ENCODE results near the gene SELENOS. TPM values are rescaled to one million over a fixed set of nuclear protein-coding genes. Genes with fewer than 3 reads are reported as not detected.

SELENOS gene
- total RNA-seq, 6 experiments from 2014 or later, result 30.4 to 52.5 (median 39.6) TPM

DNA sequence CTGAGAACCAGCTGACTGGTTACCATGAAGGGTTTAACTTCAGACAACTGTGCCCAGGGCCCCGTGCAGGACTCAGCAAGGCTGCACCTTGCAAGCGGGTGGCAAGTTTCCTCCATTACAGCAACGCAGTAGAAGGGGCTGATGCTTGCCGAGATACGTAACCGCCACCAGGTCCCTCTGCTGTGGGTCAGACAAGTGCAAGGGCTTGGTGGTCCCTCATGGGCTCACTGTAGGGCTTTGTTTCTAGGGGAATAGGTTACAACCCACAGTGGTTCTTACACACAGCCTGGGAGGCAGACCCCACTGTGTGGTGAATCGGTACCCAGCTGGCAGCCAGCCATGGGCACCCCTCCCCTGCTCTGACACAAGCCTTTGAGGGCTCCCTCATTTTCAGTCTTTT is 33.2 kb upstream of the SELENOS start:
- Histone ChIP-seq H3K4me1 (peaks cover 0 to 11% (median 0%) of the 10 kb centered on the region in 4 donors), H3K4me3 (no peak overlapping the region), H3K27ac (no peak overlapping the region), H3K36me3 (peaks cover 0 to 53% (median 10%) of the 10 kb centered on the region in 4 donors), H3K27me3 (no peaks in the 10 kb centered on the region), H3K9me3 (no peaks in the 10 kb centered on the region)
- ATAC-seq (no peak), DNase-seq (peak in 1 of 3 donors; percentile 37)
- intact Hi-C loops (cut with DNase I), result no loop called here
- TF ChIP-seq, protein P1, sequence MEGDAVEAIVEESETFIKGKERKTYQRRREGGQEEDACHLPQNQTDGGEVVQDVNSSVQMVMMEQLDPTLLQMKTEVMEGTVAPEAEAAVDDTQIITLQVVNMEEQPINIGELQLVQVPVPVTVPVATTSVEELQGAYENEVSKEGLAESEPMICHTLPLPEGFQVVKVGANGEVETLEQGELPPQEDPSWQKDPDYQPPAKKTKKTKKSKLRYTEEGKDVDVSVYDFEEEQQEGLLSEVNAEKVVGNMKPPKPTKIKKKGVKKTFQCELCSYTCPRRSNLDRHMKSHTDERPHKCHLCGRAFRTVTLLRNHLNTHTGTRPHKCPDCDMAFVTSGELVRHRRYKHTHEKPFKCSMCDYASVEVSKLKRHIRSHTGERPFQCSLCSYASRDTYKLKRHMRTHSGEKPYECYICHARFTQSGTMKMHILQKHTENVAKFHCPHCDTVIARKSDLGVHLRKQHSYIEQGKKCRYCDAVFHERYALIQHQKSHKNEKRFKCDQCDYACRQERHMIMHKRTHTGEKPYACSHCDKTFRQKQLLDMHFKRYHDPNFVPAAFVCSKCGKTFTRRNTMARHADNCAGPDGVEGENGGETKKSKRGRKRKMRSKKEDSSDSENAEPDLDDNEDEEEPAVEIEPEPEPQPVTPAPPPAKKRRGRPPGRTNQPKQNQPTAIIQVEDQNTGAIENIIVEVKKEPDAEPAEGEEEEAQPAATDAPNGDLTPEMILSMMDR (IDR thresholded peaks at IDR 0.05), result no peak
- no peak for TF ChIP-seq POLR2A (IDR thresholded peaks at IDR 0.05)
- no CpG with 5 or more reads among the region's 7 CpGs for WGBS (ENCODE audit: insufficient coverage, low coverage, low lambda C conversion rate, missing lambda C conversion rate)

DNA sequence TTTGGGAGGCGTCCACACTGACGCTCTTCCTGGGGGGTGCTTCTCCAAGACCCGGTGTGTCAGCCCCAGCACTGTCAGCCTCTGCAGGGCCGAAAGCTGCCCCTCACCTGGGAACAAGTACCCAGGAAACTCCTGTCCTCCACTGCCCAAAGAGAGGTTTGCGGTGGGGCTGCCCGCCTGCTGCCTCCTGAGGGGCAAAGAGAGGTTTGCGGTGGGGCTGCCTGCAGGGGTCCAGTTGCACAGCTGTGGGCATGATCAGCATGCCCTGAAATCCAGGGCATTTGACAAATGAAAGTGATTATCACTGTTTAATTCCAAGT is 32.8 kb upstream of the SELENOS start:
- WGBS (ENCODE audit: insufficient coverage, low coverage, low lambda C conversion rate, missing lambda C conversion rate), result 93% methylated on average over 3 of the region's 7 CpGs
- Histone ChIP-seq H3K27ac (no peak overlapping the region), H3K4me3 (no peak overlapping the region), H3K27me3 (no peaks in the 10 kb centered on the region), H3K36me3 (peaks cover 0 to 50% (median 10%) of the 10 kb centered on the region in 4 donors), H3K4me1 (peaks cover 0 to 11% (median 0%) of the 10 kb centered on the region in 4 donors), H3K9me3 (no peaks in the 10 kb centered on the region)
- TF ChIP-seq POLR2A (IDR thresholded peaks at IDR 0.05), result no peak
- TF ChIP-seq, protein P1 (IDR thresholded peaks at IDR 0.05), result no peak
- intact Hi-C loops (cut with DNase I), result no loop called here
- DNase-seq (peak in 2 of 3 donors; percentile 37 to 41), ATAC-seq (no peak)

DNA sequence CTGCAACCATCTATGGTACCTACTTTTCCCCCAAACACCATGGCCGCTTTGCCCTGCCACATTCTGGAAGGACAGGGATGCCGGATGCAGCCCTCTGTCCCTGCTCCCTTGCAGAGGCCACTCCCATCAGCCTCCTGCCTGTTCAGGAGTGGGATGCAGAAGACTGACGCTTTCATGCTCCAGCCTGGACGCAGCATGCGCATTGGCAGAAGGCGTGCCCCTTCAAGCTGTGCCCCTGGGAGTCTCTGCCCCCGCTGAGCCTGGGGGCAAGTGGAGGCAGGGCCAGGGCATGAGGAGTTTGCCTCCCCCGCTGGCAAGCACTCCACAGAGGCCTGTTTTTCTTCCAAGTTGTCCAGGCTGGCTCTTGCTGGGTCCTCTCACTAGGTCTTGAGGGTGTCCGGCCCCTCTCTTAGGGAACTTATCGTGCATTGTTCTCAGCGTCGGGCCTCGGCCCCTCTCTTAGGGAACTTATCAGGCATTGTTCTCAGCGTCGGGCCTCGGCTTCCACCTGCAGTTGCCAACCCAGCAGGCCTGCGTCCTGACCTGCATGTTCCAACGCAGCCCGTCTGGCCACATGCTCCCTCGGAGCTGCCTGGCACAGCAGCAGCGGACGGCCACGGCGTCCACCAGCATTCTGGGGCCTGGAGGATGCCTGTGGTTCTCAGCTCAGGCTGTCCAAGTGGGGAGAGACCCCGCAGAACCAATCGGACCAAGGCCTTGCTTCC is 32.3 kb upstream of the SELENOS start:
- Histone ChIP-seq H3K9me3 (no peaks in the 10 kb centered on the region), H3K36me3 (peaks cover 0 to 50% (median 10%) of the 10 kb centered on the region in 4 donors), H3K27me3 (no peaks in the 10 kb centered on the region), H3K27ac (no peak overlapping the region), H3K4me3 (no peak overlapping the region), H3K4me1 (peaks cover 0 to 11% (median 0%) of the 10 kb centered on the region in 4 donors)
- TF ChIP-seq, protein P1 (IDR thresholded peaks at IDR 0.05), result no peak
- no peak for TF ChIP-seq POLR2A (IDR thresholded peaks at IDR 0.05)
- DNase-seq (peak in 2 of 3 donors; percentile 37 to 51), ATAC-seq (no peak)
- 96% methylated on average over 5 of the region's 26 CpGs for WGBS (ENCODE audit: insufficient coverage, low coverage, low lambda C conversion rate, missing lambda C conversion rate)
- intact Hi-C loops (cut with DNase I), result loop anchor here (2.0 to 10.0 kb wide), 3 partner anchors 47 to 335 kb away; no protein-coding TSS in a partner anchor

DNA sequence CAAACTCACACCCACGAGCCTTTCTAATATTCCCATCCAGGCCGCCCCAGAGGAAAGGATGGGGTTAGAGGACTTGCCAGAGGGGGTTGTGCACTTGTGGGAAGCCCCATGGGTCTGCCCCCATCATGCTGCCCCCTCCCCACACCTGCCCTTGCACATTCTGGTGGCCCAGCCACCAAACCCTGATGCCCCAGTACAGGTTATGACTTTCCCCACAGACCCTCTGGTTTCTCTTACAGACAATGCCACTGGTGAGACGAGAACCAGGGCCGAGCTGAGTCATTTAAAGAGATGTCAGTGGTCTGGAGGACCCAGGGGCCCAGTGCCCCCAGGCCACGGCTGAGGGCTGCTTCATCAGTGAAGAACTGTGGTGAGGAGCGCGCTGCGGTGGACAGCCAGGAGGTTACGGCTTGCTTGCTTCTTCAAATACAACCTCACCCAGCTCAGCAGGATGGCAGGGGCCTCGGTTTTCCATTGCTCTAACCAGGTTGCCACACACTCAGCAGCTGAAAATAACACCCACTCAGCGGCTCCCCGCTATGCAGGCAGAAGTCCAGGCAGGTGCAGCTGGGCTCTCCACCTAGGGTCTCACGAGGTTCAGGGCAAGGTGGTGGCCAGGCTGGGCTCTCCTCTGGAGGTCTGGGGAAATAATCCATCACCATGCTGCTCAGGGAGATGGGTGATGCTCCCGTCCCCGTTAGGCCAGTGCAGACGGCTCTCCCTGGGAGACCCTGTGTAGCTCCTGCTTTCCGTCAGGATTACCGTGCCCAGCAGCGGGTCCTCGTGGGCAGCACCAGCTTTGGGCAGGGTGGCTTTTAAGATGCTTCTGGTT is 31.5 kb upstream of the SELENOS start:
- peaks cover 0 to 7% (median 0%) of the 10 kb centered on the region in 4 donors for H3K4me1 ChIP-seq
- intact Hi-C loops (cut with DNase I), result loop anchor here (2.0 to 10.0 kb wide), 3 partner anchors 48 to 336 kb away; no protein-coding TSS in a partner anchor
- H3K36me3 ChIP-seq, result peaks cover 0 to 50% (median 12%) of the 10 kb centered on the region in 4 donors
- no peak overlapping the region for H3K27ac ChIP-seq
- DNase-seq (peak in 1 of 3 donors; percentile 37), ATAC-seq (no peak)
- TF ChIP-seq, protein P1 (IDR thresholded peaks at IDR 0.05), result no peak
- no peak for TF ChIP-seq POLR2A (IDR thresholded peaks at IDR 0.05)
- 43% methylated on average over 1 of the region's 20 CpGs for WGBS (ENCODE audit: insufficient coverage, low coverage, low lambda C conversion rate, missing lambda C conversion rate)
- H3K27me3 ChIP-seq, result no peaks in the 10 kb centered on the region
- H3K4me3 ChIP-seq, result no peak overlapping the region
- H3K9me3 ChIP-seq, result no peaks in the 10 kb centered on the region
